K562 (cell line): ENCODE measurements around the gene ATL2. TPM values are rescaled to one million over a fixed set of nuclear protein-coding genes. Genes with fewer than 3 reads are reported as not detected.

Source experiments
- ATAC-seq: fragments of 200-7000 bp; cut with Tn5 transposase; 3 replicates; pipeline ENCODE4 v1.9.1; 2020; ENCODE audit warnings: moderate library complexity
- BruUV-seq: library from RNA; stranded (reverse); fragments of 400-500 nt; replicated peaks from 2 replicates; lab custom pipeline; 2021; lab: Mats Ljungman, UMichigan
- CTCF ChIA-PET: fragments of 300-600 bp; formaldehyde crosslinking; extraction: SDS; loops from one replicate; lab custom pipeline; 2021; ENCODE audit warnings: low intra/inter-chr PET ratio; lab: Yijun Ruan, JAX
- POLR2A ChIA-PET: fragments of 300-600, 350-650 bp; sonication (Branson Sonifier 250); formaldehyde crosslinking; extraction: SDS; loops from one replicate; lab custom pipeline; 2021; ENCODE audit warnings: antibody characterized with exemption, inconsistent platforms; lab: Yijun Ruan, JAX
- DNase-seq, 4 experiments: peaks; one replicate each; pipeline versions ENCODE4 v3.0.0 to v3.0.0-alpha.2; 2011 to 2018; ENCODE audit warnings: low spot score in 3 of 4, mixed read lengths in 3 of 4; ENCODE audit errors: extremely low read depth in 1 of 4
- FAIRE-seq: peaks from 2 replicates; lab custom pipeline; 2011; peaks lifted over from hg19 to GRCh38; lab: Jason Lieb, UNC
- H2AFZ ChIP-seq: 2 replicates; pipeline ENCODE4 v1.6.0; 2011; ENCODE audit warnings: low read depth, low read length, control low read depth, inconsistent platforms
- H3K27ac ChIP-seq: fragments of 200-600 bp; 3 replicates; pipeline ENCODE4 v1.8.0; 2011; ENCODE audit warnings: low read depth, mild to moderate bottlenecking, control low read depth, inconsistent platforms, low read length, moderate library complexity, mixed read lengths; ENCODE audit errors: extremely low read depth
- H3K27me3 ChIP-seq, 2 experiments: fragments of 300-600 bp in 1 of 2; 2 replicates in 1 of 2; 3 replicates in 1 of 2; pipeline versions ENCODE4 v1.6.0 to v1.8.0; 2011; ENCODE audit warnings: inconsistent platforms in 2 of 2, low read length in 2 of 2, mild to moderate bottlenecking in 1 of 2, mixed read lengths in 1 of 2, moderate library complexity in 1 of 2; ENCODE audit not compliant: control insufficient read depth in 2 of 2, insufficient read depth in 2 of 2
- H3K36me3 ChIP-seq: fragments of 300-600 bp; 3 replicates; pipeline ENCODE4 v1.8.0; 2011; ENCODE audit warnings: mild to moderate bottlenecking, low read length, inconsistent platforms; ENCODE audit not compliant: control insufficient read depth, insufficient read depth
- H3K4me1 ChIP-seq, 2 experiments: fragments of 200-600 bp in 1 of 2; replicated peaks in 1 of 2; 2 replicates in 1 of 2; 3 replicates in 1 of 2; pipeline versions ENCODE4 v1.5.1 to v1.8.0; 2011; ENCODE audit warnings: inconsistent platforms in 2 of 2, low read length in 2 of 2, mild to moderate bottlenecking in 1 of 2, mixed read lengths in 1 of 2, moderate library complexity in 1 of 2; ENCODE audit not compliant: control insufficient read depth in 2 of 2, insufficient read depth in 2 of 2
- H3K4me2 ChIP-seq: 2 replicates; pipeline ENCODE4 v1.6.1; 2011; ENCODE audit warnings: low read length, control low read depth, inconsistent platforms, mixed read lengths; ENCODE audit not compliant: insufficient read depth
- H3K4me3 ChIP-seq: fragments of 200-600 bp; sonication (generic), shearing (Covaris generic); 2 replicates; pipeline ENCODE4 v1.5.1; 2016; ENCODE audit warnings: control low read depth, inconsistent platforms
- H3K79me2 ChIP-seq: fragments of 200-600 bp; 3 replicates; pipeline ENCODE4 v1.8.0; 2011; ENCODE audit warnings: low read length, inconsistent platforms; ENCODE audit not compliant: control insufficient read depth, insufficient read depth
- H3K9ac ChIP-seq, 2 experiments: 2 replicates each; pipeline versions ENCODE4 v1.6.0 to v1.6.1; 2011; ENCODE audit warnings: low read depth in 2 of 2, low read length in 2 of 2, control low read depth in 1 of 2, inconsistent platforms in 1 of 2, mild to moderate bottlenecking in 1 of 2, mixed read lengths in 1 of 2; ENCODE audit not compliant: insufficient read depth in 1 of 2
- H3K9me1 ChIP-seq: one replicate; pipeline ENCODE4 v1.6.0; 2011; ENCODE audit warnings: inconsistent platforms, mild to moderate bottlenecking, low read length, moderate library complexity; ENCODE audit not compliant: control insufficient read depth, insufficient read depth
- H3K9me3 ChIP-seq: replicated peaks from 2 replicates; pipeline ENCODE4 v1.5.1; 2011; ENCODE audit warnings: low read depth, low read length, inconsistent platforms; ENCODE audit not compliant: control insufficient read depth, insufficient read depth
- H4K20me1 ChIP-seq: replicated peaks from 2 replicates; pipeline ENCODE4 v1.6.1; 2011; ENCODE audit warnings: low read length, inconsistent platforms, mixed read lengths; ENCODE audit not compliant: control insufficient read depth, insufficient read depth
- ATF2 ChIP-seq: sonication (generic); formaldehyde crosslinking; IDR thresholded peaks from 2 replicates; pipeline ENCODE4 v1.8.1; 2022; ENCODE audit warnings: missing genetic modification reagents
- BDP1 ChIP-seq: IDR thresholded peaks from 3 replicates; pipeline ENCODE4 v1.6.1; 2011; ENCODE audit not compliant: insufficient read length, insufficient read depth
- TCF7L2 ChIP-seq: fragments of 150-350 bp; IDR thresholded peaks from 2 replicates; pipeline ENCODE4 v1.6.1; 2016; ENCODE audit warnings: low read depth, mild to moderate bottlenecking, low read length, moderate library complexity
- WGBS: fragments of 100-300 bp; shearing (Covaris generic); methylation state at CpG from one replicate; pipeline ENCODE4 v1.1.6; 2016; ENCODE audit warnings: low coverage, mixed read lengths; ENCODE audit not compliant: insufficient coverage; ENCODE audit errors: missing lambda C conversion rate; 5-methylcytosine and 5-hydroxymethylcytosine counted together
- in situ Hi-C: fragments of 300-500 bp; cut with MboI; formaldehyde crosslinking; loops from 4 replicates; pipeline ENCODE4 v1.15.0; 2018; ENCODE audit warnings: inconsistent platforms, mixed read lengths
- intact Hi-C: fragments of 100-400 bp; cut with micrococcal nuclease; formaldehyde crosslinking; loops from 2 replicates; pipeline ENCODE4 v1.14.2; 2022
- polyA plus RNA-seq, 8 experiments: library from polyadenylated mRNA; depleted of rRNA in 4 of 8; stranded (reverse) in 5 of 8; unstranded in 3 of 8; fragments of >200 nt; fragmentation: Nextera tagmentation in 2 of 8; fragmentation: Illumina TruSeq in 1 of 8; extraction: Ambion mirVana in 2 of 8; extraction: Trizol in 1 of 8; gene quantifications; 2 replicates each; pipeline versions ENCODE4 v1.2.1 to v1.2.3, GENCODE V29; 2011 to 2014; ENCODE audit warnings: inconsistent platforms in 1 of 8, missing spikeins in 1 of 8
- total RNA-seq, 7 experiments: library from RNA; depleted of rRNA in 6 of 7; stranded (reverse); fragments of >200 nt in 6 of 7; fragmentation: Illumina TruSeq in 2 of 7; extraction: Trizol in 2 of 7; gene quantifications; 2 replicates each; pipeline versions ENCODE4 v1.2.1 to v1.2.3, GENCODE V29; 2011 to 2021; ENCODE audit warnings: low replicate concordance in 1 of 7
- TF ChIP-seq, protein P1 (sequence below): fragments of 250-450 bp; sonication (Bioruptor Pico); IDR thresholded peaks from 2 replicates; pipeline ENCODE4 v1.8.0; 2021; ENCODE audit warnings: borderline replicate concordance, mild to moderate bottlenecking, moderate library complexity; ENCODE audit not compliant: poor library complexity, severe bottlenecking

Gene ATL2
- total and polyA plus RNA-seq, 9 of the 15 experiments (the other 6 are each of a cell fraction or from before 2014, with no cell fraction given), result 12.0 to 80.8 (median 70.2) TPM

- intact Hi-C loops (no loop called here), in situ Hi-C loops (no loop called here)
- POLR2A ChIA-PET, result no interaction called here
Observed at GRCh38 chr2:38269421-38269820, 107.7 kb downstream of the ATL2 start.

More at GRCh38 chr2:38269421-38269820, 107.7 kb downstream of the ATL2 start:
- Histone ChIP-seq H3K9me1 (no peaks in the 10 kb centered on the region), H3K4me2 (no peak overlapping the region), H3K4me1 (no peaks in the 10 kb centered on the region), H4K20me1 (no peaks in the 10 kb centered on the region), H3K27me3 (peaks cover 0 to 4% of the 10 kb centered on the region in 2 experiments; a peak in 2 of 5 replicates), H3K9me3 (peaks cover 5% of the 10 kb centered on the region; the same call in 1 of the 2 replicates), H3K36me3 (no peaks in the 10 kb centered on the region), H3K9ac (no peak overlapping the region), H2AFZ (no peak overlapping the region), H3K27ac (no peak overlapping the region), H3K79me2 (no peaks in the 10 kb centered on the region), H3K4me3 (no peak overlapping the region)
- ATAC-seq (no peak), FAIRE-seq (no peak), DNase-seq (no peak)
- 10% methylated on average over 1 of the region's 1 CpG for WGBS
- TF ChIP-seq BDP1 (no peak), TCF7L2 (no peak), ATF2 (CRISPR knock-in tag) (no peak)
- TF ChIP-seq, protein P1, sequence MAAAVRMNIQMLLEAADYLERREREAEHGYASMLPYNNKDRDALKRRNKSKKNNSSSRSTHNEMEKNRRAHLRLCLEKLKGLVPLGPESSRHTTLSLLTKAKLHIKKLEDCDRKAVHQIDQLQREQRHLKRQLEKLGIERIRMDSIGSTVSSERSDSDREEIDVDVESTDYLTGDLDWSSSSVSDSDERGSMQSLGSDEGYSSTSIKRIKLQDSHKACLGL (CRISPR knock-in tag), result no peak
- BruUV-seq, result no TSS peak
- CTCF ChIA-PET, result no interaction called here
